HG03159 (cell line): ENCODE results near the gene BAIAP2.
"Not testable (repeated sequence)": the region's sequence is repeated elsewhere in the genome, so short reads cannot be mapped to it uniquely, and the experiment has no call there.

Experiments used
- ATAC-seq: cut with Tn5 transposase; IDR thresholded peaks from one replicate; pipeline ENCODE4 v1.9.1; 2021; ENCODE audit warnings: mild to moderate bottlenecking, moderate library complexity; ENCODE audit not compliant: unreplicated experiment

Gene BAIAP2

GRCh38 chr17:81000631-81001357, 34.2 kb upstream of the BAIAP2 start:
- ATAC-seq: no peak

- no peak for ATAC-seq
Observed at GRCh38 chr17:81002013-81002384, 33.0 kb upstream of the BAIAP2 start.

GRCh38 chr17:81002409-81003361, 32.3 kb upstream of the BAIAP2 start:
- no peak for ATAC-seq

- ATAC-seq: no peak
Observed at GRCh38 chr17:81003711-81004475, 31.1 kb upstream of the BAIAP2 start.

- ATAC-seq: no peak
Observed at GRCh38 chr17:81006891-81007290, 28.1 kb upstream of the BAIAP2 start.

GRCh38 chr17:81008140-81008539, 26.8 kb upstream of the BAIAP2 start:
- no peak for ATAC-seq

- no peak for ATAC-seq
Observed at GRCh38 chr17:81009136-81009535, 25.8 kb upstream of the BAIAP2 start.

- no peak for ATAC-seq
Observed at GRCh38 chr17:81010935-81011334, 24.0 kb upstream of the BAIAP2 start.

GRCh38 chr17:81011951-81012350, 23.0 kb upstream of the BAIAP2 start:
- no peak for ATAC-seq

GRCh38 chr17:81012574-81013447, 22.1 kb upstream of the BAIAP2 start:
- ATAC-seq: no peak

- no peak for ATAC-seq
Observed at GRCh38 chr17:81013642-81014041, 21.3 kb upstream of the BAIAP2 start.

- no peak for ATAC-seq
Observed at GRCh38 chr17:81015136-81015535, 19.8 kb upstream of the BAIAP2 start.

- ATAC-seq: no peak
Observed at GRCh38 chr17:81016575-81016974, 18.4 kb upstream of the BAIAP2 start.

GRCh38 chr17:81017330-81017729, 17.6 kb upstream of the BAIAP2 start:
- ATAC-seq: not testable (repeated sequence)

- ATAC-seq: no peak
Observed at GRCh38 chr17:81018044-81018802, 16.7 kb upstream of the BAIAP2 start.

GRCh38 chr17:81019563-81020442, 15.1 kb upstream of the BAIAP2 start:
- no peak for ATAC-seq

- no peak for ATAC-seq
Observed at GRCh38 chr17:81020443-81020766, 14.5 kb upstream of the BAIAP2 start.

- no peak for ATAC-seq
Observed at GRCh38 chr17:81020767-81021497, 14.0 kb upstream of the BAIAP2 start.
